ENCODE data around the gene RIOX2. TPM values are rescaled to one million over a fixed set of nuclear protein-coding genes. Genes with fewer than 3 reads are reported as not detected.

RIOX2 gene
- total RNA-seq, 2 experiments from 2014 or later: 52.2 to 56.9 TPM

Other genes with a start within 250 kb of the RIOX2 start
- gene ARL6, start 207.7 kb downstream of the RIOX2 start, total RNA-seq: 1 to 10 TPM; 6.9 to 7.0 TPM
- 1 to 10 TPM; 2.2 to 2.5 TPM for gene CRYBG3, start 150.4 kb downstream of the RIOX2 start, total RNA-seq
- gene GABRR3, start 62.9 kb upstream of the RIOX2 start, total RNA-seq: not detected
- not detected for gene OR5AC2, start 114.7 kb upstream of the RIOX2 start, total RNA-seq
- not detected for gene OR5H1, start 158.3 kb upstream of the RIOX2 start, total RNA-seq
- gene OR5H14, start 175.0 kb upstream of the RIOX2 start, total RNA-seq: not detected
- gene OR5H15, start 194.3 kb upstream of the RIOX2 start, total RNA-seq: not detected

Measured in activated naive CD8-positive, alpha-beta T cell treated with anti-CD3 and anti-CD28 coated beads for 36 hours (primary cell).